Measurements from ENCODE around the gene NKAIN2.

Gene NKAIN2

GRCh38 chr6:124873066-124873410, 1069.4 kb downstream of the NKAIN2 start:
- TF ChIP-seq, protein P1, sequence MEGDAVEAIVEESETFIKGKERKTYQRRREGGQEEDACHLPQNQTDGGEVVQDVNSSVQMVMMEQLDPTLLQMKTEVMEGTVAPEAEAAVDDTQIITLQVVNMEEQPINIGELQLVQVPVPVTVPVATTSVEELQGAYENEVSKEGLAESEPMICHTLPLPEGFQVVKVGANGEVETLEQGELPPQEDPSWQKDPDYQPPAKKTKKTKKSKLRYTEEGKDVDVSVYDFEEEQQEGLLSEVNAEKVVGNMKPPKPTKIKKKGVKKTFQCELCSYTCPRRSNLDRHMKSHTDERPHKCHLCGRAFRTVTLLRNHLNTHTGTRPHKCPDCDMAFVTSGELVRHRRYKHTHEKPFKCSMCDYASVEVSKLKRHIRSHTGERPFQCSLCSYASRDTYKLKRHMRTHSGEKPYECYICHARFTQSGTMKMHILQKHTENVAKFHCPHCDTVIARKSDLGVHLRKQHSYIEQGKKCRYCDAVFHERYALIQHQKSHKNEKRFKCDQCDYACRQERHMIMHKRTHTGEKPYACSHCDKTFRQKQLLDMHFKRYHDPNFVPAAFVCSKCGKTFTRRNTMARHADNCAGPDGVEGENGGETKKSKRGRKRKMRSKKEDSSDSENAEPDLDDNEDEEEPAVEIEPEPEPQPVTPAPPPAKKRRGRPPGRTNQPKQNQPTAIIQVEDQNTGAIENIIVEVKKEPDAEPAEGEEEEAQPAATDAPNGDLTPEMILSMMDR (IDR thresholded peaks at IDR 0.05; ENCODE audit: insufficient read depth, low read depth, low read length, missing control alignments) = no peak

More at GRCh38 chr6:124873066-124873410, 1069.4 kb downstream of the NKAIN2 start:
- DNase-seq (ENCODE audit: low read depth) = no peak
- H3K4me3 ChIP-seq (ENCODE audit: low read depth, low read length) = no peak overlapping the region

Measured in GM12865 (cell line).